Kidney epithelial cell (primary cell): ENCODE results near the gene CNBD2. TPM values are rescaled to one million over a fixed set of nuclear protein-coding genes. Genes with fewer than 3 reads are reported as not detected.

Source experiments
- DNase-seq: peaks from one replicate; pipeline ENCODE4 v3.0.0-alpha.2; 2010; ENCODE audit warnings: low read depth
- H3K27me3 ChIP-seq: 2 replicates; pipeline ENCODE4 v1.6.0; 2011; ENCODE audit warnings: low read length; ENCODE audit not compliant: control insufficient read depth, insufficient read depth
- H3K36me3 ChIP-seq: 2 replicates; pipeline ENCODE4 v1.5.1; 2011; ENCODE audit warnings: low read length; ENCODE audit not compliant: control insufficient read depth, insufficient read depth
- H3K4me3 ChIP-seq: 2 replicates; pipeline ENCODE4 v1.5.1; 2011; ENCODE audit warnings: low read depth, mild to moderate bottlenecking, control low read depth, low read length
- CTCF ChIP-seq: IDR thresholded peaks from 2 replicates; pipeline ENCODE4 v1.5.1; 2011; ENCODE audit warnings: mild to moderate bottlenecking, moderate library complexity, low read length, control low read depth, inconsistent platforms; ENCODE audit not compliant: insufficient read depth, poor library complexity, severe bottlenecking
- total RNA-seq: library from RNA; depleted of rRNA; stranded (reverse); fragments of >200 nt; gene quantifications from 2 replicates; pipeline ENCODE4 v1.2.3, GENCODE V29; 2015

CNBD2 gene
- total RNA-seq, result 3.3 and 5.6 TPM in 2 replicates

- H3K36me3 ChIP-seq, result no peaks in the 10 kb centered on the region
- peaks cover 2% of the 10 kb centered on the region for H3K27me3 ChIP-seq
- DNase-seq, result no peak
- H3K4me3 ChIP-seq, result no peak within 1 kb of the TSS
- TF ChIP-seq CTCF, result no peak
Observed at GRCh38 chr20:35967979-35968640, at the start of gene CNBD2. Gene CNBD2 (plus strand): TSS chr20:35968590. CDS start chr20:35968763, 173 bp downstream.

- no peak for DNase-seq
- peaks cover 1% of the 10 kb centered on the region for H3K36me3 ChIP-seq
- H3K27me3 ChIP-seq, result no peaks in the 10 kb centered on the region
- no peak for TF ChIP-seq CTCF
- H3K4me3 ChIP-seq, result no peak overlapping the region
Observed at GRCh38 chr20:35920523-35920922, 47.9 kb upstream of the CNBD2 start.

DNA sequence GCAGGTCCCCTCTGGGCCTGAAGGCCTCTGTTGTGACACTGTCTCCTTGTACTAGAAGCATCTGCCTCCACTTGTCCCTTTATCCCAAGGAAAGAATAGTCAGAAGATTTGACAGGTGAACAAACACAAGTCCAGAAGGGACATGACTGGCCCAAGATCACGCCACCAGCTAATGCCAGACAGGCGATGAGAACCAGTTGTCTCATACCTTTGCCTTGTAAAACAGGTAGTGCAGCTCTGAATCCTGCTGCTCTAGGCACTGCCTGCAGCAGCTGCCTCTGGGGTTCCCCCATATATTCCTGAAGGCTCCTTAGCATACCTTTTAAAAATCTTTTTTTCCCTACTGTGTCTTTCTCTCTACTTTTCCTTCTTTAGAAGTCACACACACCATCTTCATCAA, 39.1 kb upstream of the CNBD2 start:
- DNase-seq, result no peak
- H3K36me3 ChIP-seq, result no peaks in the 10 kb centered on the region
- TF ChIP-seq CTCF, result no peak
- H3K4me3 ChIP-seq, result no peak overlapping the region
- H3K27me3 ChIP-seq, result no peaks in the 10 kb centered on the region

DNA sequence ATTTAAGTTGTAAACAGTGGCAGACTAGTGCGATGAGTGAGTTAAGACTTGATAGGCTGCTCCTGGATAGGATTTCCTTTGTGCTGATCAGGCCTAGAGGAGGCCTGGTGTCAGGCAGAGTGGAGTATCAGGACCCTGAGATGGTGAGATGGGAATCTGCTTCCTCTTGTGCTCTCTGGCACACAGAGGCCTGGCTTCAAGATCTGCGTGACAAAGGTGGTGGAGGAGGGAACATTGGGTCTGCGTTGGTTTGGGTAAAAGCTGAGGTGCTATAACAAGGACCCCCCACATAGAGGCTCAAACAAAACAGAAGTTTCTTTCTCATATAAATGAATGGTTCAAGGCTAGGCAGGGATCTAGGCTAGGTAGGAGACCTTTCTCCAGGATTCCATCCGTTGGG, 34.3 kb upstream of the CNBD2 start:
- no peaks in the 10 kb centered on the region for H3K27me3 ChIP-seq
- H3K36me3 ChIP-seq, result no peaks in the 10 kb centered on the region
- no peak for DNase-seq

DNA sequence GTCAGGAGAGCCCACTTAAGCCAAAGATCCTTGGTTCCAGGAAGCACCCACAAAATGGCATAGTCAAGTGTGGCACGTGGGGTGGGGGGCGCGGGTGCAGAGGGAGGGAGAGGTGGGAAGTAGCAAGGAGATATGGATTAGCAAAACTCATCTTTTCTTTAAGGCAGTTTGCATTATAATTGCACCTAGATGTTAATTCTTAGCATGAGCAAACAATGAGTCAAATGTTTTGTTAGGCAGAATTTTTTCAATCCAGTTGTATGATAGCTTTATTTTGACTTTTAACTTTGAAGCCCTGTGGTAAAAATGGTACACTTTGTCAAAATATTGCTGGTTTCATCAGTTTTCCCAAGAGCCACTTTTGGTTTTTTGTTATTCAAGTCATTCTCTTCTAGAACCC, 29.1 kb upstream of the CNBD2 start:
- DNase-seq, result no peak
- no peak for TF ChIP-seq CTCF
- Histone ChIP-seq H3K36me3 (peaks cover 2% of the 10 kb centered on the region), H3K27me3 (no peaks in the 10 kb centered on the region), H3K4me3 (no peak overlapping the region)

More for the DNA sequence above, 34.3 kb upstream of the CNBD2 start:
- H3K4me3 ChIP-seq, result no peak overlapping the region
- no peak for TF ChIP-seq CTCF

DNA sequence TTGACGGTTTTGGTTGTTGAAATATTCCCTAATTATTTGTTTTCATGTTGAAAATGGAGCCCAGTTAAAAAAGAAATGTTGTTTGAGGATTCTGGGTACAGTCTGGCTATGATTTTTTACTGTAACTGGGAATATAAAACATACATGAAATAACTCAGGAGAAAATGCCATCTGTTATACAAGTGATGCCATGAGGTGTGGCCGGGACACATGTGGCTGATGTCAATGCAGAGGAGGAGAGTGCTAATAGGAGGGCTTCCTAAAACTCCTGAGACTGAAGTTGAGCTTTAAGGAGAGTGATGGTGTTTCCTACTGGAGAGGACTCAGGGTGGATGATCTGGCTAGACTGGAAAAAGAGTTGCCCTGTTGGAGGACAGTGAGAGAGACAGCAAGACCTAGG, 26.8 kb upstream of the CNBD2 start:
- no peaks in the 10 kb centered on the region for H3K27me3 ChIP-seq
- H3K36me3 ChIP-seq, result peaks cover 2% of the 10 kb centered on the region
- TF ChIP-seq CTCF, result no peak
- no peak for DNase-seq
- no peak overlapping the region for H3K4me3 ChIP-seq
